B cell (primary cell): ENCODE measurements around the gene ACTL6A. TPM values are rescaled to one million over a fixed set of nuclear protein-coding genes. Genes with fewer than 3 reads are reported as not detected.

ENCODE experiments used
- ATAC-seq: fragments of 200-7000 bp; cut with Tn5 transposase; one replicate; pipeline ENCODE4 v1.10.0; 2021; ENCODE audit warnings: low read depth, mild to moderate bottlenecking, moderate number of reproducible peaks, moderate library complexity
- CTCF ChIA-PET: fragments of 350-600 bp; sonication (Branson Sonifier 250); formaldehyde crosslinking; loops from one replicate; lab custom pipeline; 2021; ENCODE audit warnings: antibody characterized with exemption, inconsistent platforms; lab: Charles Lee
- POLR2A ChIA-PET: fragments of 350-600 bp; sonication (Branson Sonifier 250); formaldehyde crosslinking; loops from one replicate; lab custom pipeline; 2021; ENCODE audit warnings: antibody characterized with exemption; lab: Charles Lee
- DNase-seq: peaks from one replicate; pipeline ENCODE4 v3.0.0; 2013
- H2AFZ ChIP-seq: 2 replicates; pipeline ENCODE4 v1.6.1; 2012; ENCODE audit warnings: mild to moderate bottlenecking, low read depth, low read length; ENCODE audit not compliant: insufficient read depth, poor library complexity, severe bottlenecking
- H3K27ac ChIP-seq, 2 donors: 1 replicate in 1 of 2; 2 replicates in 1 of 2; pipeline ENCODE4 v1.5.1; 2012 to 2013; ENCODE audit warnings: low read length in 2 of 2, mild to moderate bottlenecking in 2 of 2, moderate library complexity in 1 of 2
- H3K27me3 ChIP-seq, 4 experiments: fragments of 200-600 bp in 1 of 4; sonication (generic) in 1 of 4; replicated peaks in 1 of 4; 1 replicate in 2 of 4; 2 replicates in 2 of 4; pipeline versions ENCODE4 v1.6.1 to v1.7.0; 2013 to 2016; ENCODE audit warnings: low read length in 3 of 4, mild to moderate bottlenecking in 2 of 4, mixed read lengths in 1 of 4, moderate library complexity in 1 of 4; ENCODE audit not compliant: insufficient read depth in 4 of 4, control insufficient read depth in 3 of 4; ENCODE audit errors: control extremely low read depth in 1 of 4
- H3K36me3 ChIP-seq, 2 experiments: replicated peaks in 1 of 2; 1 replicate in 1 of 2; 2 replicates in 1 of 2; pipeline versions ENCODE4 v1.6.1 to v1.7.1; 2013; ENCODE audit warnings: low read length in 1 of 2; ENCODE audit not compliant: insufficient read depth in 2 of 2, control insufficient read depth in 1 of 2; ENCODE audit errors: control extremely low read depth in 1 of 2, extremely low read depth in 1 of 2
- H3K4me1 ChIP-seq, 2 donors: fragments of 200-600 bp in 1 of 2; sonication (generic) in 1 of 2; 1 replicate in 1 of 2; 2 replicates in 1 of 2; pipeline versions ENCODE4 v1.5.1 to v1.6.1; 2013 to 2017; ENCODE audit warnings: low read length in 2 of 2; ENCODE audit not compliant: control insufficient read depth in 2 of 2, insufficient read depth in 2 of 2
- H3K4me2 ChIP-seq: replicated peaks from 2 replicates; pipeline ENCODE3; 2012; ENCODE audit warnings: mild to moderate bottlenecking, low read depth, low read length; ENCODE audit not compliant: poor library complexity, severe bottlenecking
- H3K4me3 ChIP-seq, 5 experiments: fragments of 200-600 bp in 1 of 5; sonication (generic) in 1 of 5; 1 replicate in 3 of 5; 2 replicates in 2 of 5; pipeline versions ENCODE4 v1.5.1 to v1.7.0; 2011 to 2016; ENCODE audit warnings: low read length in 4 of 5, mild to moderate bottlenecking in 4 of 5, low read depth in 2 of 5, control low read depth in 1 of 5, moderate library complexity in 1 of 5; ENCODE audit not compliant: insufficient read depth in 1 of 5; ENCODE audit errors: control extremely low read depth in 1 of 5, extremely low read depth in 1 of 5
- H3K79me2 ChIP-seq: fragments of 200-600 bp; sonication (generic); one replicate; pipeline ENCODE4 v1.6.0; 2016; ENCODE audit warnings: low read length; ENCODE audit not compliant: control insufficient read depth, insufficient read depth
- H3K9ac ChIP-seq: fragments of 200-600 bp; sonication (generic); 2 replicates; pipeline ENCODE4 v1.6.1; 2017; ENCODE audit warnings: mild to moderate bottlenecking, low read length, moderate library complexity
- H3K9me3 ChIP-seq, 3 donors: one replicate each; pipeline versions ENCODE4 v1.6.1 to v1.7.1; 2013; ENCODE audit warnings: low read length in 2 of 3; ENCODE audit not compliant: control insufficient read depth in 2 of 3, insufficient read depth in 1 of 3; ENCODE audit errors: control extremely low read depth in 1 of 3
- H4K20me1 ChIP-seq: 2 replicates; pipeline ENCODE4 v1.6.0; 2012; ENCODE audit warnings: mild to moderate bottlenecking, low read length; ENCODE audit not compliant: insufficient read depth, control insufficient read depth, poor library complexity, severe bottlenecking
- H3K27ac Mint-ChIP-seq: one replicate; pipeline ENCODE4 v1.8.0; 2021; ENCODE audit warnings: mixed read lengths
- H3K27me3 Mint-ChIP-seq: one replicate; pipeline ENCODE4 v1.8.0; 2021; ENCODE audit warnings: mixed read lengths
- H3K4me1 Mint-ChIP-seq: one replicate; pipeline ENCODE4 v1.8.0; 2021; ENCODE audit warnings: mixed read lengths
- H3K4me3 Mint-ChIP-seq: one replicate; pipeline ENCODE4 v1.8.0; 2021; ENCODE audit warnings: mixed read lengths
- H3K9me3 Mint-ChIP-seq: one replicate; pipeline ENCODE4 v1.8.0; 2022; ENCODE audit warnings: mixed read lengths; ENCODE audit not compliant: insufficient read depth
- EZH2 ChIP-seq: IDR thresholded peaks from 2 replicates; pipeline ENCODE4 v1.6.1; 2012; ENCODE audit warnings: borderline replicate concordance, low read depth, mild to moderate bottlenecking, moderate library complexity, low read length; ENCODE audit not compliant: insufficient read depth, poor library complexity, severe bottlenecking
- WGBS: methylation state at CpG from one replicate; pipeline ENCODE4 v1.1.5; 2013; ENCODE audit warnings: missing lambda C conversion rate; ENCODE audit not compliant: insufficient coverage; 5-methylcytosine and 5-hydroxymethylcytosine counted together
- intact Hi-C: fragments of 100-400 bp; cut with micrococcal nuclease; formaldehyde crosslinking; loops from one replicate; pipeline ENCODE4 v1.10.0; 2022
- polyA plus RNA-seq: library from polyadenylated mRNA; depleted of rRNA; stranded (reverse); fragments of >200 nt; gene quantifications from 2 replicates; pipeline ENCODE4 v1.2.3, GENCODE V29; 2012
- total RNA-seq, 2 donors: library from RNA; stranded (reverse); fragments of 120-200 nt in 1 of 2; gene quantifications; 1 replicate in 1 of 2; 2 replicates in 1 of 2; pipeline versions ENCODE4 v1.2.3 to v1.2.4, GENCODE V29; 2013 to 2022
- TF ChIP-seq, protein P1 (sequence below): fragments of 200-600 bp; IDR thresholded peaks from one replicate; pipeline ENCODE4 v1.8.0; 2022; ENCODE audit warnings: antibody characterized with exemption, mild to moderate bottlenecking

The ACTL6A gene
- total and polyA plus RNA-seq, 2 donors (not counting 1 experiment from before 2014, with no cell fraction given): 26.2 to 48.5 TPM

- Histone ChIP-seq H3K27ac (no peak overlapping the region), H3K4me1 (peaks cover 3 to 9% of the 10 kb centered on the region in 2 donors), H3K9ac (no peak overlapping the region), H3K9me3 (no peaks in the 10 kb centered on the region), H3K79me2 (peaks cover 53% of the 10 kb centered on the region), H3K27me3 (no peaks in the 10 kb centered on the region), H3K4me3 (no peak overlapping the region), H3K4me2 (no peak overlapping the region), H4K20me1 (no peaks in the 10 kb centered on the region), H2AFZ (no peak overlapping the region), H3K36me3 (peaks cover 4 to 61% of the 10 kb centered on the region in 2 experiments)
- no peak for TF ChIP-seq EZH2
- TF ChIP-seq, protein P1, sequence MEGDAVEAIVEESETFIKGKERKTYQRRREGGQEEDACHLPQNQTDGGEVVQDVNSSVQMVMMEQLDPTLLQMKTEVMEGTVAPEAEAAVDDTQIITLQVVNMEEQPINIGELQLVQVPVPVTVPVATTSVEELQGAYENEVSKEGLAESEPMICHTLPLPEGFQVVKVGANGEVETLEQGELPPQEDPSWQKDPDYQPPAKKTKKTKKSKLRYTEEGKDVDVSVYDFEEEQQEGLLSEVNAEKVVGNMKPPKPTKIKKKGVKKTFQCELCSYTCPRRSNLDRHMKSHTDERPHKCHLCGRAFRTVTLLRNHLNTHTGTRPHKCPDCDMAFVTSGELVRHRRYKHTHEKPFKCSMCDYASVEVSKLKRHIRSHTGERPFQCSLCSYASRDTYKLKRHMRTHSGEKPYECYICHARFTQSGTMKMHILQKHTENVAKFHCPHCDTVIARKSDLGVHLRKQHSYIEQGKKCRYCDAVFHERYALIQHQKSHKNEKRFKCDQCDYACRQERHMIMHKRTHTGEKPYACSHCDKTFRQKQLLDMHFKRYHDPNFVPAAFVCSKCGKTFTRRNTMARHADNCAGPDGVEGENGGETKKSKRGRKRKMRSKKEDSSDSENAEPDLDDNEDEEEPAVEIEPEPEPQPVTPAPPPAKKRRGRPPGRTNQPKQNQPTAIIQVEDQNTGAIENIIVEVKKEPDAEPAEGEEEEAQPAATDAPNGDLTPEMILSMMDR: no peak
- Mint-ChIP-seq H3K4me1 (peaks cover 12% of the 10 kb centered on the region), H3K9me3 (no peaks in the 10 kb centered on the region), H3K27me3 (no peaks in the 10 kb centered on the region), H3K4me3 (no peak overlapping the region), H3K27ac (no peak overlapping the region)
- POLR2A ChIA-PET: no interaction called here
- DNase-seq (no peak), ATAC-seq (no peak)
- WGBS: 100% methylated on average over 1 of the region's 4 CpGs
- CTCF ChIA-PET: interaction anchor here (0.8 kb wide), 1 partner anchor 50 kb away, joined by 3 read pairs; no protein-coding TSS in a partner anchor
- intact Hi-C loops: no loop called here
These were observed 36.8 kb downstream of the ACTL6A start for GRCh38 chr3:179599531-179599930.

GRCh38 chr3:179603321-179603720, 40.6 kb downstream of the ACTL6A start:
- H3K27ac ChIP-seq: no peak overlapping the region

More at GRCh38 chr3:179603321-179603720, 40.6 kb downstream of the ACTL6A start:
- Histone ChIP-seq H3K36me3 (peaks cover 4 to 28% of the 10 kb centered on the region in 2 experiments), H3K4me3 (no peak overlapping the region), H3K79me2 (peaks cover 71% of the 10 kb centered on the region), H3K27me3 (no peaks in the 10 kb centered on the region), H3K9ac (no peak overlapping the region), H2AFZ (no peak overlapping the region), H4K20me1 (no peaks in the 10 kb centered on the region), H3K4me1 (peaks cover 27 to 33% of the 10 kb centered on the region in 2 donors), H3K9me3 (no peaks in the 10 kb centered on the region), H3K4me2 (peak overlapping the region; percentile 86)
- CTCF ChIA-PET: interaction anchor here (0.7 kb wide), 1 partner anchor 185 kb away, joined by 3 read pairs; no protein-coding TSS in a partner anchor
- H3K27me3 Mint-ChIP-seq: no peaks in the 10 kb centered on the region
- WGBS: 100% methylated on average over 1 of the region's 4 CpGs
- H3K4me1 Mint-ChIP-seq: peaks cover 41% of the 10 kb centered on the region
- no peak for TF ChIP-seq EZH2
- TF ChIP-seq, protein P1: no peak
- H3K4me3 Mint-ChIP-seq: peak overlapping the region; percentile 99
- no peak for DNase-seq
- no peak for ATAC-seq
- H3K9me3 Mint-ChIP-seq: no peaks in the 10 kb centered on the region
- no peak overlapping the region for H3K27ac Mint-ChIP-seq
- intact Hi-C loops: loop anchor here (5.0 kb wide), 2 partner anchors 151 to 586 kb away; partner anchors contain the start of gene GNB4
- POLR2A ChIA-PET: no interaction called here
